Measurements from ENCODE around the gene RDH13.
"Not testable (repeated sequence)": the region's sequence is repeated elsewhere in the genome, so short reads cannot be mapped to it uniquely, and the experiment has no call there.

- not testable (repeated sequence) for TF ChIP-seq CTCF, POLR2A (IDR thresholded peaks at IDR 0.05)
Measured at GRCh38 chr19:55010561-55010960, 52.4 kb downstream of the RDH13 start.

All from adrenal gland (tissue), 5 donors.